ENCODE results near the gene PLLP. TPM values are rescaled to one million over a fixed set of nuclear protein-coding genes. Genes with fewer than 3 reads are reported as not detected.

The PLLP gene
- total and polyA plus RNA-seq, 2 experiments from 2014 or later, result 1.3 to 6.1 TPM

GRCh38 chr16:57216968-57217367 lies 67.5 kb downstream of the PLLP start:
- H3K9me3 Mint-ChIP-seq, result no peaks in the 10 kb centered on the region
- no peak overlapping the region for H3K4me2 ChIP-seq
- no peak overlapping the region for H3K4me3 ChIP-seq
- no peaks in the 10 kb centered on the region for H3K79me2 ChIP-seq (replicated peaks; ENCODE audit: insufficient read depth)
- no peak overlapping the region for H3K4me3 Mint-ChIP-seq
- H3K27ac Mint-ChIP-seq, result no peak overlapping the region
- H3K27me3 ChIP-seq (ENCODE audit: insufficient read depth), result no peaks in the 10 kb centered on the region
- no peaks in the 10 kb centered on the region; the same call in 1 of the 2 replicates for H4K20me1 ChIP-seq (replicated peaks; ENCODE audit: insufficient read depth)
- no peaks in the 10 kb centered on the region for H3F3A ChIP-seq (replicated peaks; ENCODE audit: low read depth)
- no peaks in the 10 kb centered on the region for H3K27me3 Mint-ChIP-seq (ENCODE audit: insufficient read depth, low read depth, poor library complexity)
- TF ChIP-seq ZNF331 (CRISPR knock-in tag; IDR thresholded peaks at IDR 0.05; ENCODE audit: low read depth), result no peak
- TF ChIP-seq, protein P1, sequence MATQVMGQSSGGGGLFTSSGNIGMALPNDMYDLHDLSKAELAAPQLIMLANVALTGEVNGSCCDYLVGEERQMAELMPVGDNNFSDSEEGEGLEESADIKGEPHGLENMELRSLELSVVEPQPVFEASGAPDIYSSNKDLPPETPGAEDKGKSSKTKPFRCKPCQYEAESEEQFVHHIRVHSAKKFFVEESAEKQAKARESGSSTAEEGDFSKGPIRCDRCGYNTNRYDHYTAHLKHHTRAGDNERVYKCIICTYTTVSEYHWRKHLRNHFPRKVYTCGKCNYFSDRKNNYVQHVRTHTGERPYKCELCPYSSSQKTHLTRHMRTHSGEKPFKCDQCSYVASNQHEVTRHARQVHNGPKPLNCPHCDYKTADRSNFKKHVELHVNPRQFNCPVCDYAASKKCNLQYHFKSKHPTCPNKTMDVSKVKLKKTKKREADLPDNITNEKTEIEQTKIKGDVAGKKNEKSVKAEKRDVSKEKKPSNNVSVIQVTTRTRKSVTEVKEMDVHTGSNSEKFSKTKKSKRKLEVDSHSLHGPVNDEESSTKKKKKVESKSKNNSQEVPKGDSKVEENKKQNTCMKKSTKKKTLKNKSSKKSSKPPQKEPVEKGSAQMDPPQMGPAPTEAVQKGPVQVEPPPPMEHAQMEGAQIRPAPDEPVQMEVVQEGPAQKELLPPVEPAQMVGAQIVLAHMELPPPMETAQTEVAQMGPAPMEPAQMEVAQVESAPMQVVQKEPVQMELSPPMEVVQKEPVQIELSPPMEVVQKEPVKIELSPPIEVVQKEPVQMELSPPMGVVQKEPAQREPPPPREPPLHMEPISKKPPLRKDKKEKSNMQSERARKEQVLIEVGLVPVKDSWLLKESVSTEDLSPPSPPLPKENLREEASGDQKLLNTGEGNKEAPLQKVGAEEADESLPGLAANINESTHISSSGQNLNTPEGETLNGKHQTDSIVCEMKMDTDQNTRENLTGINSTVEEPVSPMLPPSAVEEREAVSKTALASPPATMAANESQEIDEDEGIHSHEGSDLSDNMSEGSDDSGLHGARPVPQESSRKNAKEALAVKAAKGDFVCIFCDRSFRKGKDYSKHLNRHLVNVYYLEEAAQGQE (IDR thresholded peaks at IDR 0.05; ENCODE audit: unreplicated experiment), result no peak
- TF ChIP-seq ZNF114 (CRISPR knock-in tag; IDR thresholded peaks at IDR 0.05), result no peak
- TF ChIP-seq EZH2phosphoT487 (IDR thresholded peaks at IDR 0.05; ENCODE audit: unreplicated experiment), result no peak
- no peak for TF ChIP-seq EZH2 (IDR thresholded peaks at IDR 0.05; ENCODE audit: low read depth, unreplicated experiment)
- TF ChIP-seq POLR2AphosphoS5 (IDR thresholded peaks at IDR 0.05; ENCODE audit: low read depth), result no peak
- no peak for TF ChIP-seq ZNF462 (CRISPR knock-in tag; IDR thresholded peaks at IDR 0.05)
- TF ChIP-seq JUNB (IDR thresholded peaks at IDR 0.05; ENCODE audit: unreplicated experiment), result no peak
- TF ChIP-seq NANOG (IDR thresholded peaks at IDR 0.05; ENCODE audit: borderline replicate concordance), result no peak
- no peak for TF ChIP-seq STAT1 (IDR thresholded peaks at IDR 0.05; ENCODE audit: unreplicated experiment)
- no peak for TF ChIP-seq CTCF (conservative IDR thresholded peaks at IDR 0.05; ENCODE audit: low read depth in 2 of 2)
- no peak for TF ChIP-seq ETS1 (IDR thresholded peaks at IDR 0.05)
- TF ChIP-seq CREB1 (CRISPR knock-in tag; IDR thresholded peaks at IDR 0.05; ENCODE audit: low read depth), result no peak
- no peak for DNase-seq (ENCODE audit: low spot score)
- no peak for ATAC-seq
- H3K4me1 Mint-ChIP-seq, result no peaks in the 10 kb centered on the region
- no peak overlapping the region for H2AFZ ChIP-seq
- peaks cover 31% of the 10 kb centered on the region for H3K36me3 ChIP-seq (ENCODE audit: insufficient read depth)
- no peaks in the 10 kb centered on the region for H3K9me2 ChIP-seq (ENCODE audit: insufficient read depth)
- no peaks in the 10 kb centered on the region for H3K4me1 ChIP-seq (ENCODE audit: insufficient read depth)
- peaks cover 54% of the 10 kb centered on the region for H3K36me3 Mint-ChIP-seq (ENCODE audit: low read depth)
- H3K27ac ChIP-seq (ENCODE audit: low read depth), result no peak overlapping the region

Data from GM23338 (cell line).